C1 segment of cervical spinal cord (tissue), 14 donors: ENCODE results near the gene EIF4G3.
"Not testable (repeated sequence)": the region's sequence is repeated elsewhere in the genome, so short reads cannot be mapped to it uniquely, and the experiment has no call there.

Source experiments
- DNase-seq, 14 donors: peaks; one replicate each; lab custom pipeline; 2025; lab: John Stamatoyannopoulos, UW

Gene EIF4G3

DNA sequence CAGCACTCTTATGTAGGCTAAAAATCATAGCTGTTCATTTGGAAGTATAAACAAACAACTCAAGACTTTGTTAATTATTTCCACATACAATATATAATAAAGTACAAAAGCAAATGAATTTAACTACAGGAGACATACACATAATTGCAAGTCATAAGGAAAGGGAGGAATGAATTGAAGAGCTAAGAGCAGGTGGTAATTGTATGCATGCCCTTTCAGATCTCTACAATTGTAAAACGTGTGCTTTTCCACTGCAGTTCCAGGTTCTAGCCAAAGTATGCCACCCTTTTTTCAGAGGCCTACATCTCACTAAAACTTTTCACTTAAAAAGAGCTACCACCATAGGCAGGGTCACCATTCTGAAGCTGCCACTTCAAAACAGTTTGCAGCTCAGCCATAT lies 346.8 kb downstream of the EIF4G3 start:
- DNase-seq = no peak

DNA sequence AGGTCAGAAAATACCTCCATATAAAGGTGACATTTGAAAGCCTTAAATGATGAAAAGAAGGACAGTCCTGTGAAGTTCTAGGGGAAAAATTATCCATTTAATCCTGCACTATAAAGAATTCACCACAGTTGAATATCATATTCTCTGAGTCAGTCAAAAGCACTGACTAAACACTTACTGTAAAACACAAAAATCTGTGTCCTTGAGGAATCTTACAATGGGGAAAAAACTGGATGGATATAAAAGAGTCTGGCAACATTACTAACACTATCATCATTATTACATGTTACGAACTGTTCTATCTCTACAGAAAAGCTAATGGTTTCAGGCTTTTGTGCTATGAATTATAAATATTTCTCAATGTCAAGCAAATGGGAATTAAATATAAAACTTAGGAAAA lies 347.2 kb downstream of the EIF4G3 start:
- no peak for DNase-seq

DNA sequence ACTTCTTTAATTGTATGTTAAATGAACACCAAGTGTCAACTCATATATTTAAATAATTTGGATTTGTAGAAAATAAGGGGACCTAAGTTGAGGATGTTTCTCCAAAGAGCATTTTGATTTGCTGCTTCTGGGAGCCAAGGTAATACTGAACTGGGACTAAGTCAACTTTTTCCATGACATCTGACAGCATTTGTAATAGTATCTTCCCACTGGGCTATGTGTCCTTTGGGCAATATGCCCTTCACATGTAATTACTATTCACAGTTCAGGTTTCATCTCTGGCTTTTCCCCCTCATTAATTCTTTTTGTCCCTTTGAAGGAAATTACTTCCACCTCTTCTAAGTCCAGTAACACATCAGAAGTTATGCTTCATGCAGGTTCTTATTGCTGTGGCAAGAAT lies 352.9 kb downstream of the EIF4G3 start:
- no peak for DNase-seq

DNA sequence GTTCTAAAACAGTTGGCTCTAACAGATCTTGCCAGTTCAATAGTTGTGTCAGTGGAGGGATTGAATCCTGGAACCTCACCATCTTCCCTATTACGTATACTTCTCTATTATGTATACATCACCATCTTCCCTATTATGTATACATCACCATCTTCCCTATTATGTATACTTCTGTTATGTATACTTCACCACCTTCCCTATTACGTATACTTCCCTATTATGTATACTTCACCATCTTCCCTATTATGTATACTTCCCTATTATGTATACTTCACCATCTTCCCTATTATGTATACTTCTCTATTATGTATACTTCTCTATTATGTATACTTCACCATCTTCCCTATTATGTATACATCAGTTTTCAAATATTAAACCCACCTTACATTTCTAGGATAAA lies 355.2 kb downstream of the EIF4G3 start:
- DNase-seq = no peak

DNA sequence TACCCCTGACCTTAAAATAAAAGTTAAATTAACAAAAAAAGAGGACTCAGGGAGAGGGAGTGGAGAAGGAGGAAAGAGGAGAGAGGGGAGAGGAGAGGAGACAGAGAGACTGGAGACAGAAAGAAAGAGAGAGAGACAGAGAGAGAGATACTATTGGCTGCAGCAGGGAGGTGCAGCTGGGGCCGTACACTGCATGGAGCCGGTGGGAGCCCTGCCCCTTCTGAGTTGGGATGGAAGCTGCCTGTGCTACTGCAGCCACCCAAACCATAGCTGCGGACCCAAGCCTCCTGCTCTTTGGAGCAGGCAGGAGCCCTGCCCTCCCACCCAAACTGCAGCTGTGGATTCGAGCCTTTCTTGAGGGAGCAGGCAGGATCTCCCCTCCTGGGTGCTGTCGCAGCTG lies 356.9 kb downstream of the EIF4G3 start:
- DNase-seq = no peak

GRCh38 chr1:20814534-20814871 lies 362.2 kb downstream of the EIF4G3 start:
- DNase-seq = no peak

- no peak for DNase-seq
Measured at GRCh38 chr1:20811916-20812315, 364.8 kb downstream of the EIF4G3 start.

DNA sequence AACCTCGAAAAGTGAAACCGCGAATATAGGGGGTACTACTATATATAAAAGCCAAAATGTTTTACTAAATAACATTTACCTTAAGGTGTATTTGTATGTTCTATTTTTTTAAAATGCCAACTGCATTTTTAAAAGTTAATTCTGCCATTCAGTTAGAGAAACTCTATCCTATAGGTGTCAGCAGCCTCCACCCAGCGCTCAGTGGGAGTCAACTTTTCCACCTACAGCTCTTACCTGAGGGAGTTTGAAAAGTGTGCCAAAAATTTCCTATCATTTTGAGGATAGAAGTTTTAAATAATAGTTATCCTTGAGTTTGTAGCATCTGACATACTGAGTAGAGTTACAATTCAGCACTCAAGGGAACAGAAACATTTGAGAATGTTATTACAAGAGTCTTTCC lies 383.5 kb downstream of the EIF4G3 start:
- DNase-seq = no peak

GRCh38 chr1:20792196-20792595 lies 384.5 kb downstream of the EIF4G3 start:
- DNase-seq = no peak

DNA sequence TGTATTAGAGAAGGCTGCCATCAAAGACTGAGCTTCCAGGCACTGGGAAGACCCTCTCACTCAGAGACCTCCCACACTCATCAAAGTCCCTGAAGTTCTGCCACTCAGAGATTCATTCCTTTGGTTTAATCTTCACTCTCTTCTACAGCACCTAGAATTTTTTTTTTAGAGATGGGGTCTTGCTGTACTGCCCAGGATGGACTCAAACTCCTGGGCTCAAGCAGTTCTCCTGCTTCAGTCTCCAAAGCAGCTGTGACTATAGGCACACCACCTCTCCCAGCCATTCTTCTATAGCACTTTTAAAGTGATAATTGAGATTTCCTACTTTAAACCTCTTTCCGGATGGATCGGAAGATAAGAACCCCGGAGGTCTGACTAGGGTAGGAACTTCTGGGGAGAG lies 385.9 kb downstream of the EIF4G3 start:
- DNase-seq = no peak

- DNase-seq = not testable (repeated sequence)
Measured at GRCh38 chr1:20789598-20789997, 387.1 kb downstream of the EIF4G3 start.

DNA sequence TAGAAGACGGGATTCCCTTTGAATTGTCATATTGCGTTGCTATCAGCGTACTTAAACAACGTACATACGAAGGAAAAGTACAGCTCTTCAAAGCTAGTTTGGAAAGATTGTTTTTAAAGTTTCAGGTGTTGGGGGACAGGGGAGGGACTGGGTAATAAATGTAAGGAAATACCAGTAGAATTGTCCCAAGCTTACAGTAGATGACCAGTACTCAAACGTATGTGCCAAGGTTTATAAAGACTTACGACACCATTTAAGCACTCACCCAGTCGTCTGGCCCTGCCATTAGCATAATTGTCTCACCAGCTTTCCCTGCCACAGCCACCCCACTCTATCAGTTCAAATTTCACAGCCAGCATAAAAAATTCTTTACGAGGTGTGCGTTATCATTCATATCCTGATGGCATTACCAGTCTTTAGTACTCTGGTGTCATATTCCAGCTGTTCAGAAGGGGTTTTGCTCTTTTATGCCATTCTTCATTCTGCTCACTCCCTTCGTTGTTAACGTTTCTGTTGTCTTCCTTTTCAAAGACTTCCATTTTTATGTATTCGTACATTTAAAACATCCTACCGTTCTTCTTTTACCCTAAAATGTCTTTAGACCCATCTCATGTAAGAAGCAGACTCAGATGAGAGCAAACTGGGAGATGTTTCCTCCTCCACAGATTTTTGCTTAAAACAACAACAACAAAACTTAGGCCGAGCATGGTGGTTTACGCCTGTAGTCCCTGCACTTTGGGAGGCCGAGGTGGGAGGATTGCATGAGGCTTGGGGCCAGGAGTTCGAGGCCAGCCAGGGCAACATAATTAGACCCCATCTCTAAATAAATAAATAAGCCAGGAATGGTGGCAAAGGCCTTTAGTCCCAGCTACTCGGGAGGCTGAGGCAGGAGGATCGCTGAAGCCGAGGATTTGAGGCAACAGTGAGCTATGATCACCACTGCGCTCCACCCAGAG lies 388.6 kb downstream of the EIF4G3 start:
- DNase-seq = no peak

- peak in 13 of 14 donors; percentile 20 to 92 (median 80) for DNase-seq
Measured at GRCh38 chr1:20787029-20787839, 389.5 kb downstream of the EIF4G3 start, which contains the start of gene HP1BP3. TSS of gene HP1BP3 (minus strand) at chr1:20787307. CDS start at chr1:20780440, 6,867 bp downstream.

GRCh38 chr1:20786253-20787028 lies 390.3 kb downstream of the EIF4G3 start:
- peak; percentile 58 to 99 (median 92) for DNase-seq

GRCh38 chr1:20785907-20786252 lies 390.8 kb downstream of the EIF4G3 start:
- peak in 3 of 14 donors; percentile 48 to 57 (median 54) for DNase-seq

DNA sequence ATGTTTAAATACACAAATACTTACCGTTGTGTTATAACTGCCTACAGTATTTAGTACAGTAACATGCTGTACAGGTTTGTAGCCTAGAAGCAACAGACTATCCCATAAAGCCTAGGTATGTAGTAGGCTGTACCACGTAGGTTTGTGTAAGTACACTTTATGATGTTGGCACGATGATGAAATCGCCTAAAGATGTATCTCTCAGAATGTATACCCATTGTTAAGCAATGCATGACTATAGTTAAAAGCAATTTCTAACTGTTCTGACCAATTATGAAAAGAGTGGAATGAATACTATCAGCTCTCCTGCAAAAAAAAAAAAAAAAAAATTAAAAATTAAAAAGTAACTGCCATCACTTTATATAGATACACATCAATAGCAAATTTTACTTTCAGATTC lies 401.0 kb downstream of the EIF4G3 start:
- DNase-seq = no peak

DNA sequence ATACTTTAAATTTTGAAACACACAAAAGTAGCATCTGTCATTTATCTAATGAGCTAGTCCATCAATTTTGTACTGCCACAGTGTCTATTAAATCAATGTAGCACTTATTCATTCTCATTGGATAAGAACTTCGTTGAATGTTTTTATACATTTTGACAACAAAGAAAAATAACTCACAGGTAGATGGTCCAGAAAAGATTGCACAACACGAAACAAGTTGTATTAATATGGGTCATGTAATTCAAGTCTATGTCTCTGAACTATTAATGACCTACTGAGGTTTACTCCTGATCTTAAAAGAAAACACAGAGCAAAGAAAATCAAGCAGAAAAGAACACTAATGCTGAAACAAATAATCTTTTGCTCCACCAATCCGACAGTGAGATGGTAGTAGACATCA lies 404.9 kb downstream of the EIF4G3 start:
- no peak for DNase-seq

DNA sequence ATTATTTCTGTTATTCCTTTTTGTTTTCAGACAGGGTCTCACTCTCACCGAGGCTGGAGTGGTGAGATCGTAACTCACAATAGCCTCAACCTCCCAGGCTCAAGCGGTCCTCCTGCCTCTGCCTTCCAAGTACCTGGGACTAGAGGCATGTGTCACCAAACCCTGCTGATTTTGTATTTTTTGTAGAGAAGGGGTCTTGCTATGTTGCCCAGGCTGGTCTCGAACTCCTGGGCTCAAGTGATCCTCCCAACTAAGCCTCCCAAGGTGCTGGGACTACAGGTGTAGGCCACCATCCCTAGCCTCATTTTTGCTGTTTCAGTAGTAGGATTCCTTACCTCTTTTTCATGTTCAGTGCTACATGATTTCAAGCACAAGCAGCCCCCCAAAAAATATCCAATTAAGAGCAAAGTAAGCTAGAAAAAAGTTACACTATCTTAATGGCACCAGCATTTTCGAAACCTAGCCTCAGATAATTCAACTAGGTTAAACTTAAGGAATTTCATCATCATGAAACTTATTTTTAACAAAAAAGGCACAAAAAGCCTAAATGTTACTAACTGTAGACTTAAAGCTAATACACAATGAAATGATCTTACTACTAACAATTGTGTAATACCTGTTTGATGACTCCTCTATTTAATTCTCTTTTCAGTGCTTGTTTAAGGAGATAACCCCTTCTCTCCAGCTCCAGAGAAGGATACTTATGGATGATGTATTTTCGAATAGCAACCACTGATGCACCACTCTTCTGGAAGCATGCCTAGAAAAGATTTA lies 406.2 kb downstream of the EIF4G3 start:
- no peak for DNase-seq

- DNase-seq = no peak
Measured at GRCh38 chr1:20767271-20767670, 409.4 kb downstream of the EIF4G3 start.

DNA sequence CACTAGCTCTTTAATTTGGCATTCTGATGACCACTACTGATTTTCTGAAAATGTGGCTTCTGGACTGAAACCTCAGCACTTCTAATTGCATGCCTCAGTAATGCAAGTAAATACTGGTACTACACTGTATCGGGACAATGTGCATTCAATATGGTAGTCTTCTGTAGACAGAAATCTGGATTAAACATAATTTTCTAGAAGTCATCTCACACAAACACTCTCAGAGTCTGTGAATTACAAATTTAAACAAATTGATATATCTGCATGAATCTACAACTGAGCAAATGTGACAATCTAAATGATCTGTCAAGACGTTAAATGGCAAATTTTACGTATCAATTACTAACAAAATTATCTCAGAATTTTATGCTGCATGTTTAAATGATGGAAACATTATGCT lies 413.3 kb downstream of the EIF4G3 start:
- no peak for DNase-seq

GRCh38 chr1:20760322-20760721 lies 416.4 kb downstream of the EIF4G3 start:
- DNase-seq = no peak
